Tibial artery (tissue), 4 donors: ENCODE results near the gene TMEM245.

Source experiments
- DNase-seq, 2 donors: peaks; one replicate each; pipeline ENCODE4 v3.0.0-alpha.2; 2019
- H3K27ac ChIP-seq, 2 donors: fragments of 200-600 bp; sonication (generic) in 1 of 2; 1 replicate in 1 of 2; 2 replicates in 1 of 2; pipeline ENCODE4 v1.5.1; 2018 to 2019; ENCODE audit warnings: mild to moderate bottlenecking in 1 of 2
- H3K27me3 ChIP-seq, 2 donors: fragments of 200-600 bp; sonication (generic) in 1 of 2; one replicate each; pipeline versions ENCODE4 v1.5.1 to v1.6.0; 2016 to 2019
- H3K36me3 ChIP-seq, 3 donors: fragments of 200-600 bp; sonication (generic) in 2 of 3; one replicate each; pipeline ENCODE4 v1.5.1; 2016 to 2019; ENCODE audit warnings: mild to moderate bottlenecking in 2 of 3
- H3K4me1 ChIP-seq, 4 donors: fragments of 200-600 bp; sonication (generic) in 2 of 4; 1 replicate in 3 of 4; 2 replicates in 1 of 4; pipeline ENCODE4 v1.5.1; 2016 to 2019
- H3K4me3 ChIP-seq, 2 donors: fragments of 200-600 bp; sonication (generic) in 1 of 2; 1 replicate in 1 of 2; 2 replicates in 1 of 2; pipeline ENCODE4 v1.5.1; 2018 to 2019; ENCODE audit warnings: mild to moderate bottlenecking in 2 of 2
- H3K9me3 ChIP-seq, 3 donors: fragments of 200-600 bp; sonication (generic) in 1 of 3; one replicate each; pipeline ENCODE4 v1.5.1; 2016 to 2019
- intact Hi-C: fragments of 100-400 bp; cut with DNase I; formaldehyde crosslinking; loops from one replicate; pipeline ENCODE4 v1.15.0; 2023; ENCODE audit warnings: low total_unique reads
- TF ChIP-seq, protein P1 (sequence below), 2 experiments: fragments of 200-600 bp in 1 of 2; fragments of 450-650 bp in 1 of 2; IDR thresholded peaks; one replicate each; pipeline ENCODE4 v1.5.1; 2017 to 2019; ENCODE audit warnings: antibody characterized with exemption in 2 of 2, mild to moderate bottlenecking in 1 of 2, moderate library complexity in 1 of 2

TMEM245 gene

DNA sequence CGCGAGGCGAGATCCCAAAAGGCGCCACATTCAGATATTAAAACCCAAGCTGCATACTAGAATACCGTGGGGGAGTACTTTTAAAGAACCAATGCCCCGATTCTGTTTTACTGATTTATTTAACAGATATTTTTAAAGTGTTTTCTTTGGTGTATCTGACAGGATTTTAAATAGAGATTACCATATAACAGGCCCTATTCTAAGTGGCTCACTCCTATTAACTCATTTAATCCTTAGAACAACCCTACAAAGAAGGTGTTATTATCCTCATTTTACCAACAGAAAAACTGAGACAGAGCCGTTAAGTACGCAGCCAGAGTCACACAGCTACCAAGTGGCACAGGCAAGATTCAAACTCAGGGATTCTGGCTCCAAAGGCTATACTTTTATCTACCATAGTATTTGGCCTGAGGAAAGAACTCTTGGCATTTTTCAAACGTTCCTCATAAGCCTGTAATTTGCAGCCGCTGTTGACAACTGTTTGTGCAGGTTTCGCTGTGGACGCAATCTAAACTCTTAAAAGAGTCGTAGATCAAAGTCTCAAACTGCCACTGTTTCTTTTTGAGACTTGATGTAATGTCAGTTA is 550 bp upstream of the TMEM245 start:
- no peaks in the 10 kb centered on the region for H3K9me3 ChIP-seq
- no peak overlapping the region for H3K27ac ChIP-seq
- peaks cover 0 to 37% (median 24%) of the 10 kb centered on the region in 4 donors for H3K4me1 ChIP-seq
- DNase-seq, result no peak
- H3K36me3 ChIP-seq, result no peaks in the 10 kb centered on the region
- H3K4me3 ChIP-seq, result no peak overlapping the region
- TF ChIP-seq, protein P1, sequence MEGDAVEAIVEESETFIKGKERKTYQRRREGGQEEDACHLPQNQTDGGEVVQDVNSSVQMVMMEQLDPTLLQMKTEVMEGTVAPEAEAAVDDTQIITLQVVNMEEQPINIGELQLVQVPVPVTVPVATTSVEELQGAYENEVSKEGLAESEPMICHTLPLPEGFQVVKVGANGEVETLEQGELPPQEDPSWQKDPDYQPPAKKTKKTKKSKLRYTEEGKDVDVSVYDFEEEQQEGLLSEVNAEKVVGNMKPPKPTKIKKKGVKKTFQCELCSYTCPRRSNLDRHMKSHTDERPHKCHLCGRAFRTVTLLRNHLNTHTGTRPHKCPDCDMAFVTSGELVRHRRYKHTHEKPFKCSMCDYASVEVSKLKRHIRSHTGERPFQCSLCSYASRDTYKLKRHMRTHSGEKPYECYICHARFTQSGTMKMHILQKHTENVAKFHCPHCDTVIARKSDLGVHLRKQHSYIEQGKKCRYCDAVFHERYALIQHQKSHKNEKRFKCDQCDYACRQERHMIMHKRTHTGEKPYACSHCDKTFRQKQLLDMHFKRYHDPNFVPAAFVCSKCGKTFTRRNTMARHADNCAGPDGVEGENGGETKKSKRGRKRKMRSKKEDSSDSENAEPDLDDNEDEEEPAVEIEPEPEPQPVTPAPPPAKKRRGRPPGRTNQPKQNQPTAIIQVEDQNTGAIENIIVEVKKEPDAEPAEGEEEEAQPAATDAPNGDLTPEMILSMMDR (IDR thresholded peaks at IDR 0.05), result no peak
- no peaks in the 10 kb centered on the region for H3K27me3 ChIP-seq
- intact Hi-C loops, result no loop called here

DNA sequence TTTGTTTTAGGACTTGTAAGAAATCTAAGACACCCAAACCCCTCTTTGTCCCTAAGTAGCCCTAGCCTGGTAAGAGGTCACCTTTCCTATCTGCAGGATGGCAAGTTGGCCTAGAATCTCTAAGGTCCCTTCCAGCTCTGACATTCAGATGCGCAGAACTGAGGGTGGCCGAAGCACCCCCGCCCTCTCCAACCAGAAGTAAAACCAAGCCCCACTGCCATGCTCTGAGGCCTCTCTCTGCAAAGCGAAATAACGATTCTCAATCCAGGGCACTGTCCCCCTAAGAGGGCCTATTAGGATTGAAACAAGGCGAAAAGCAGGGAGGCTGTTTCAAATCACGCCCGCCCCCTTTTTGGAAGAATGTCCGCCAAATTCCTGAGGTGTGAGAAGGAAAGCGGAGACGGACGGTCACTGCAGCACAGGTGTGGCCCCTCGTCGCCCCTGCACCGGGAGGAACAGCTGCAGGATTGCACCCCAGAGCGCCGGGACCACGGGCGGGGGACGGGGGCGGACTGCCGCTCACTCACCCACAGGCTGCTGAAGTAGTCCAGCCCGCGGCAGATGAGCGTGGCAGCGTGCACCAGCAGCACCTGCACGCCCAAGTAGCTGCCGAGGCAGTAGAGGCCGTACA is 824 bp downstream of the TMEM245 start:
- H3K4me3 ChIP-seq, result peak overlapping the region; percentile 89 to 96
- peak in 1 of 2 donors; percentile 66 for DNase-seq
- peak overlapping the region; percentile 90 to 97 for H3K27ac ChIP-seq
- intact Hi-C loops, result loop anchor here (5.0 to 10.0 kb wide), 2 partner anchors 107 to 184 kb away; partner anchors contain the start of genes ABITRAM, CTNNAL1 and ELP1
- TF ChIP-seq, protein P1 (IDR thresholded peaks at IDR 0.05), result no peak
- H3K4me1 ChIP-seq, result peaks cover 0 to 51% (median 37%) of the 10 kb centered on the region in 4 donors
- no peaks in the 10 kb centered on the region for H3K27me3 ChIP-seq
- H3K9me3 ChIP-seq, result no peaks in the 10 kb centered on the region
- no peaks in the 10 kb centered on the region for H3K36me3 ChIP-seq

DNA sequence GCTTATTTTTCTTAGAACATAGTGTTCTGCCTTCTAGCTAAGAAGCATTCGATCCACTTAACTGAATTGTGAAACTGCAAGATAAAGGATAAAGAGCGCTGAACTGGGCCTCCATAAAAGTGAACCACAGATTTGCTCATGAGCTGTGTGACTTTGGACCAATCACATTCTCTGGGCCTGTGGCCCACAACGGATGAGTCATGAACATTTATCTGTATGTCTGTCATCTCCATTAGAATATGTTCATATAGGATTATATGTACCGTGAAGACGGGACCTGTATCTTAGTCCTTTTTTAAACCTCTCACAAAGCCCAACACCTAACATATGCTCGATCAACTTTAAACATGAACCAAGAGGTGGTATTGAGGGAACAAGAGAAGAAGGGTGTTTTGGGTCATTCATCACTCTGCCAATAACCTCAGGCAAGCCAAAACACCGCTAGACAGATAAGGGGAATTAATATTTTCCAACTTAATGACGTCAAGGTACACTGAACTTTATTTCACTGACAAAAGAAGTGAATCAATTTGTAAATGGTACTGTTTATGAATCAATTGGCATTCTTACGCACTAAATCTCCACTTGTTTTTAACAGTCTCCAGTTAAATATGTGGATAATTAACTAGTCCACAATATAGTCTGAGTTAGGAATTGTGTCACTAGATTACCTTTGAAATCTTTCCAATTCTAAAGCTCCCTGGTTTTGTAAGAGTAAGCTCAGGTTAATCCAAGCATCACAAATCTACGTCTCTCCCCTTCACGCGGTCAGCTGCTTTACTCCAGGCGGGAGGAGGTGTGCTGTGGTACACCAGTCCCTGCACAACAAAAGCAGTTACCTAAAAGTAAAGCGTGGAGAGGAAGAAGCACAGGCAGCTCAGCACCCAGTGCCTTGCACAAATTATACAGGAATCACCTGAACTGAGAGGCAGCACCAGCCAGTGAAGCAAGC is 1.6 kb downstream of the TMEM245 start:
- TF ChIP-seq, protein P1 (IDR thresholded peaks at IDR 0.05), result no peak
- H3K4me3 ChIP-seq, result peak overlapping the region; percentile 89 to 96
- H3K27me3 ChIP-seq, result no peaks in the 10 kb centered on the region
- peaks cover 0 to 59% (median 44%) of the 10 kb centered on the region in 4 donors for H3K4me1 ChIP-seq
- H3K9me3 ChIP-seq, result no peaks in the 10 kb centered on the region
- peak in 1 of 2 donors; percentile 59 for DNase-seq
- H3K36me3 ChIP-seq, result no peaks in the 10 kb centered on the region
- intact Hi-C loops, result loop anchor here (5.0 to 10.0 kb wide), 2 partner anchors 106 to 183 kb away; partner anchors contain the start of genes ABITRAM, CTNNAL1 and ELP1
- H3K27ac ChIP-seq, result peak overlapping the region; percentile 90 to 97

DNA sequence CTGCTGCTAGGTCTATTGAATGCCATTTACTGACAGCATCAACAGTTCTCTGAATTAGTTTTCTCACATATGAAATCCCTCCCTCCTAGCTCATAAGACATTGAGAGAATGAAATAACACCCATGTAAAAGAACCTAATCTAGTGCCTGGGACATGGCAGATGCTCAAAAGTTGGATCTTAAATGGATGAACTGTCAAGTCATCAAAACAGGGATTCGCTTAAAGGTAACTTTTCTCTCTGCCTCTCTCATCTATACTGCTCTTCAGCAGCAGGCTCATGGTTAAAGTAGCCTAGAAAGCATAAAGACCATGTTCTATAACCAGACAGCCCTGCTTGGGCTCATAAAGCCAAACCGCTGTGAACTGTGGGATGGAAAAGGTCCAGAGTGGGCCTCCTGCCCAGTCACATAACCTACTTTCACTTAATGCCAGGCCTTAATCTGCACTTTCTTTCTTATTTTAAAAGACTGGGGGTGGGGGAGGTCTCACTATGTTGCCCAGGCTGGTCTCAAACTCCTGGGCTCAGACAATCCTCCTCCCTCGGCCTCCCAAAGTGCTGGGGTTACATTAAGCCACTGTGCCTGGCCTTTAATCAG is 3.7 kb downstream of the TMEM245 start:
- intact Hi-C loops, result loop anchor here (5.0 to 10.0 kb wide), 2 partner anchors 104 to 181 kb away; partner anchors contain the start of genes ABITRAM, CTNNAL1 and ELP1
- no peak for DNase-seq
- Histone ChIP-seq H3K9me3 (no peaks in the 10 kb centered on the region), H3K27me3 (no peaks in the 10 kb centered on the region), H3K4me1 (peaks cover 0 to 80% (median 50%) of the 10 kb centered on the region in 4 donors), H3K27ac (peak overlapping the region; percentile 18 to 40), H3K4me3 (no peak overlapping the region), H3K36me3 (no peaks in the 10 kb centered on the region)
- TF ChIP-seq, protein P1 (IDR thresholded peaks at IDR 0.05), result no peak

DNA sequence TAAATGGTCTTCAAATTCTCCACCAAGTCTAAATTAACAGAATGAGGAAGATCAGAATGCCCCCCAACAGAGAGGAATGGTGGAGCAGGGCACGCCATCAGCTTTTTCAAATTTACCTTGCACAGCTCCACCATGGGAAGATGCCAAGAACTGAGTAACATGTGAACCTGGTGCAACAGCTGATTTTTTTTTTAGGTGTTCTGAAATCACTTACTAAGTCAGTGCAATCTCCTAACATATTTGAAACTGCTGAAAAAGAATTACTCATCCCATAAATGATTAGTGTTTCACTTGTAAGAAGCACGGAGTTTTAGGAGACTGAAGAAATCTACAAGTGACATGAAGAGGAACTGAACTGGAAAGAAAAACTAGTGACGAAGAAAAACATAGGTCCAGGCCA is 5.1 kb downstream of the TMEM245 start:
- TF ChIP-seq, protein P1 (IDR thresholded peaks at IDR 0.05), result no peak
- no peak for DNase-seq
- no peaks in the 10 kb centered on the region for H3K9me3 ChIP-seq
- peak overlapping the region; percentile 64 to 67 for H3K27ac ChIP-seq
- H3K4me3 ChIP-seq, result no peak overlapping the region
- H3K27me3 ChIP-seq, result no peaks in the 10 kb centered on the region
- intact Hi-C loops, result loop anchor here (5.0 to 10.0 kb wide), 2 partner anchors 102 to 180 kb away; partner anchors contain the start of genes ABITRAM, CTNNAL1 and ELP1
- no peaks in the 10 kb centered on the region for H3K36me3 ChIP-seq
- peaks cover 0 to 91% (median 57%) of the 10 kb centered on the region in 4 donors for H3K4me1 ChIP-seq
